Spleen (tissue), 7 donors: ENCODE results near the gene MYO18A.

Experiments
- CTCF ChIP-seq, 11 experiments: fragments of 200-600 bp in 7 of 11; fragments of 450-650 bp in 4 of 11; sonication (generic) in 4 of 11; IDR thresholded peaks in 8 of 11; conservative IDR thresholded peaks in 3 of 11; 1 replicate in 7 of 11; 2 replicates in 4 of 11; pipeline versions ENCODE4 v1.4.0 to v1.8.0; 2016 to 2021; ENCODE audit warnings: antibody characterized with exemption in 11 of 11, inconsistent platforms in 4 of 11, mild to moderate bottlenecking in 1 of 11
- POLR2A ChIP-seq, 3 donors: fragments of 450-650 bp; IDR thresholded peaks; one replicate each; pipeline ENCODE4 v1.5.1; 2017; ENCODE audit warnings: antibody characterized with exemption in 3 of 3, mild to moderate bottlenecking in 1 of 3
- POLR2AphosphoS5 ChIP-seq, 3 donors: sonication (generic); formaldehyde crosslinking; IDR thresholded peaks; one replicate each; pipeline ENCODE4 v1.5.1; 2017; ENCODE audit warnings: antibody characterized with exemption in 3 of 3
- donor health status: DM: no; HTN: no; CAD: no; lungs with moderate emphysema.
- donor health status: DM: no; HTN: no; CAD: no.
- donor health status: DM: no; HTN: no; CAD: no.

- TF ChIP-seq POLR2A (IDR thresholded peaks at IDR 0.05) (no peak), CTCF (IDR thresholded peaks at IDR 0.05 in 8 of 11, conservative IDR thresholded peaks at IDR 0.05 in 3 of 11) (no peak), POLR2AphosphoS5 (IDR thresholded peaks at IDR 0.05) (no peak)
Measured at GRCh38 chr17:29114141-29114540, 66.1 kb downstream of the MYO18A start.
